Lower leg skin (tissue), 4 donors: Measurements from ENCODE around the gene FLNA. TPM values are rescaled to one million over a fixed set of nuclear protein-coding genes. Genes with fewer than 3 reads are reported as not detected.
"Not testable (repeated sequence)": the region's sequence is repeated elsewhere in the genome, so short reads cannot be mapped to it uniquely, and the experiment has no call there.

Source experiments
- DNase-seq, 2 donors: peaks; one replicate each; pipeline ENCODE4 v3.0.0-alpha.2; 2019; ENCODE audit warnings: low spot score in 2 of 2
- H3K4me3 ChIP-seq: fragments of 200-600 bp; sonication (generic); 2 replicates; pipeline ENCODE4 v1.5.1; 2017; ENCODE audit warnings: mild to moderate bottlenecking, low read depth; ENCODE audit not compliant: poor library complexity, severe bottlenecking
- CTCF ChIP-seq, 3 donors: fragments of 450-650 bp; IDR thresholded peaks; one replicate each; pipeline ENCODE4 v1.5.1; 2016; ENCODE audit warnings: antibody characterized with exemption in 3 of 3, mild to moderate bottlenecking in 3 of 3, moderate library complexity in 2 of 3
- POLR2A ChIP-seq, 2 donors: fragments of 450-650 bp; IDR thresholded peaks; one replicate each; pipeline ENCODE4 v1.6.1; 2016 to 2017; ENCODE audit warnings: antibody characterized with exemption in 2 of 2, mild to moderate bottlenecking in 1 of 2, moderate library complexity in 1 of 2
- WGBS, 2 donors: methylation state at CpG; one replicate each; pipeline ENCODE4 v1.1.5; 2018; 5-methylcytosine and 5-hydroxymethylcytosine counted together
- intact Hi-C: fragments of 100-400 bp; cut with DNase I; formaldehyde crosslinking; loops from one replicate; pipeline ENCODE4 v1.15.0; 2023; ENCODE audit warnings: low total_unique reads
- total RNA-seq, 4 donors: library from RNA; depleted of rRNA; stranded (reverse); fragments of >200 nt; gene quantifications; one replicate each; pipeline ENCODE4 v1.1.0, GENCODE V29; 2016

Gene FLNA
- total RNA-seq, 4 donors from 2014 or later = 278 to 636 (median 365) TPM

GRCh38 chrX:154308108-154308946 lies 66.1 kb downstream of the FLNA start:
- intact Hi-C loops = no loop called here
- peak; percentile 49 to 92 for DNase-seq
- no peak overlapping the region for H3K4me3 ChIP-seq
- WGBS, 2 donors = 51 to 57% methylated on average over 9 of the region's 9 CpGs
- TF ChIP-seq POLR2A (IDR thresholded peaks at IDR 0.05) = no peak

- TF ChIP-seq CTCF (IDR thresholded peaks at IDR 0.05) (no peak), POLR2A (IDR thresholded peaks at IDR 0.05) (no peak)
- DNase-seq = no peak
- intact Hi-C loops = no loop called here
- WGBS, 2 donors = 67 to 78% methylated on average over 6 of the region's 6 CpGs
- H3K4me3 ChIP-seq = no peak overlapping the region
Measured at GRCh38 chrX:154307202-154307601, 67.2 kb downstream of the FLNA start.

GRCh38 chrX:154305541-154306205 lies 68.8 kb downstream of the FLNA start:
- intact Hi-C loops = no loop called here
- WGBS, 2 donors = 78 to 83% methylated on average over 11 of the region's 11 CpGs
- H3K4me3 ChIP-seq = no peak overlapping the region
- TF ChIP-seq POLR2A (IDR thresholded peaks at IDR 0.05) (no peak), CTCF (IDR thresholded peaks at IDR 0.05) (no peak)
- DNase-seq = no peak

GRCh38 chrX:154304846-154305245 lies 69.6 kb downstream of the FLNA start:
- 64 to 90% methylated on average over 7 to 10 of the region's 10 CpGs for WGBS, 2 donors
- intact Hi-C loops = no loop called here
- no peak overlapping the region for H3K4me3 ChIP-seq
- DNase-seq = no peak
- TF ChIP-seq POLR2A (IDR thresholded peaks at IDR 0.05) (no peak), CTCF (IDR thresholded peaks at IDR 0.05) (no peak)

- TF ChIP-seq POLR2A (IDR thresholded peaks at IDR 0.05) (no peak), CTCF (IDR thresholded peaks at IDR 0.05) (no peak)
- 69 to 74% methylated on average over 8 of the region's 8 CpGs for WGBS, 2 donors
- no peak for DNase-seq
- intact Hi-C loops = no loop called here
- H3K4me3 ChIP-seq = no peak overlapping the region
Measured at GRCh38 chrX:154303476-154303875, 71.0 kb downstream of the FLNA start.

GRCh38 chrX:154302998-154303397 lies 71.4 kb downstream of the FLNA start:
- DNase-seq, H3K4me3 ChIP-seq, intact Hi-C loops: not testable (repeated sequence)
- WGBS, 2 donors = 78% methylated on average over 7 of the region's 7 CpGs
